WTC11 (cell line): ENCODE measurements around the gene CLSTN2.

Source experiments
- EMX1 ChIP-seq: fragments of 250-450 bp; sonication (Bioruptor Pico); IDR thresholded peaks from 2 replicates; pipeline ENCODE4 v1.8.0; 2021; ENCODE audit warnings: mild to moderate bottlenecking
- HMGA2 ChIP-seq: fragments of 250-450 bp; sonication (Bioruptor Pico); IDR thresholded peaks from 2 replicates; pipeline ENCODE4 v1.4.0; 2021; ENCODE audit warnings: mild to moderate bottlenecking, moderate library complexity
- IRF2 ChIP-seq: sonication (generic); formaldehyde crosslinking; IDR thresholded peaks from 2 replicates; pipeline ENCODE4 v1.8.0; 2022; ENCODE audit warnings: low read depth, missing genetic modification reagents, borderline replicate concordance
- NR2C2 ChIP-seq: sonication (generic); formaldehyde crosslinking; IDR thresholded peaks from 2 replicates; pipeline ENCODE4 v1.8.0; 2022; ENCODE audit warnings: mild to moderate bottlenecking, missing genetic modification reagents
- RELA ChIP-seq: sonication (generic); formaldehyde crosslinking; IDR thresholded peaks from 2 replicates; pipeline ENCODE4 v1.8.1; 2022; ENCODE audit warnings: missing genetic modification reagents, mild to moderate bottlenecking, borderline replicate concordance
- TF ChIP-seq, protein P1 (sequence below): fragments of 200-600 bp; IDR thresholded peaks from 2 replicates; pipeline ENCODE4 v1.8.0; 2022; ENCODE audit warnings: antibody characterized with exemption

DNA sequence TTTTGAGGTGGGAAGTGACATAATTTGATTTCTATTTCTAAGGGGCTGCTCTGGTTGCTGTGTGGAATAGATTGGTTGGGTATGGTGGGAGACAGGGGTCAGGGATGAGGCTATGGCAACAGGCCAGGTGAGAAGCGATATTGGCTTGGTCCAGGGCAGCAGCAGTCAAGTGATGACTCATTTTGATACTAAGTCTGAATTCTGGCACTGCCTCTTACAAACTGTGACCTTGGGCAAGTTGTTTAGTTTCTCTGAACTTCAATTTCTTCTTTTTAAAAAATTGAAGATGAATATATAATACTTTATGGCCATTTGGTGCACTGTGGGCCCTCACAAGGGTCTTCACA is 40.4 kb upstream of the CLSTN2 start:
- TF ChIP-seq HMGA2 (CRISPR knock-in tag) (no peak), EMX1 (CRISPR knock-in tag) (no peak), IRF2 (CRISPR knock-in tag) (no peak), NR2C2 (no peak), RELA (no peak)
- TF ChIP-seq, protein P1, sequence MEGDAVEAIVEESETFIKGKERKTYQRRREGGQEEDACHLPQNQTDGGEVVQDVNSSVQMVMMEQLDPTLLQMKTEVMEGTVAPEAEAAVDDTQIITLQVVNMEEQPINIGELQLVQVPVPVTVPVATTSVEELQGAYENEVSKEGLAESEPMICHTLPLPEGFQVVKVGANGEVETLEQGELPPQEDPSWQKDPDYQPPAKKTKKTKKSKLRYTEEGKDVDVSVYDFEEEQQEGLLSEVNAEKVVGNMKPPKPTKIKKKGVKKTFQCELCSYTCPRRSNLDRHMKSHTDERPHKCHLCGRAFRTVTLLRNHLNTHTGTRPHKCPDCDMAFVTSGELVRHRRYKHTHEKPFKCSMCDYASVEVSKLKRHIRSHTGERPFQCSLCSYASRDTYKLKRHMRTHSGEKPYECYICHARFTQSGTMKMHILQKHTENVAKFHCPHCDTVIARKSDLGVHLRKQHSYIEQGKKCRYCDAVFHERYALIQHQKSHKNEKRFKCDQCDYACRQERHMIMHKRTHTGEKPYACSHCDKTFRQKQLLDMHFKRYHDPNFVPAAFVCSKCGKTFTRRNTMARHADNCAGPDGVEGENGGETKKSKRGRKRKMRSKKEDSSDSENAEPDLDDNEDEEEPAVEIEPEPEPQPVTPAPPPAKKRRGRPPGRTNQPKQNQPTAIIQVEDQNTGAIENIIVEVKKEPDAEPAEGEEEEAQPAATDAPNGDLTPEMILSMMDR = no peak
